SK-N-SH (cell line): ENCODE measurements around the gene LURAP1L.

ENCODE experiments used
- FOXJ3 ChIP-seq: sonication (generic); formaldehyde crosslinking; IDR thresholded peaks from 2 replicates; pipeline ENCODE4 v1.5.1; 2020; ENCODE audit warnings: mild to moderate bottlenecking, missing genetic modification reagents
- FOXM1 ChIP-seq: IDR thresholded peaks from 2 replicates; pipeline ENCODE4 v1.4.0; 2012; ENCODE audit warnings: low read depth, mild to moderate bottlenecking
- GABPA ChIP-seq: IDR thresholded peaks from 2 replicates; pipeline ENCODE4 v1.4.0; 2012; ENCODE audit warnings: low read depth, mild to moderate bottlenecking
- POLR2AphosphoS5 ChIP-seq: IDR thresholded peaks from 2 replicates; pipeline ENCODE4 v1.6.1; 2012; ENCODE audit warnings: low read depth, low read length
- TF ChIP-seq, protein P1 (sequence below): fragments of 200-600 bp; sonication (generic); IDR thresholded peaks from 2 replicates; pipeline ENCODE4 v1.6.1; 2017; ENCODE audit warnings: antibody characterized with exemption, mild to moderate bottlenecking, moderate library complexity
- TF ChIP-seq, protein P2 (sequence below): fragments of 150-350 bp; IDR thresholded peaks from 2 replicates; pipeline ENCODE4 v1.6.1; 2016; ENCODE audit warnings: mild to moderate bottlenecking, low read depth, low read length

DNA sequence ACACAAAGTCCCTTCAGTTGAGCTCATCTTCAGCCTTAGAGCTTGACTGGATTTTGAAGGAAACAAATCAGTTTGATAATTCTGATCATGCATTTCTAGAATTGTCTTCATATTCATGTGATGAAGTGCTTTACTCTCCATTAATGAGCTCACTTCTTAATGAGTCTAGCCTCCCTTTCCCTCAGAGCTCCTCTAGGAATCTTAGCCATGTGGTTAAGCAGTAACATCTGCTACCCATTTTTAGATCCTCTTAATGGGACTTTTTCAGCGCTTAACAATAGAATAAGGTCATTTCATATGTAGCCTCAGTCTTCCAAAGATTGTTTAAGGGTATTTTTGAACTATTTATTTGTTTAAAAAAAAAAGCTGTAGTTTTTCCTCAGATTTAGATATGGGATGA is 36.9 kb upstream of the LURAP1L start:
- TF ChIP-seq, protein P1, sequence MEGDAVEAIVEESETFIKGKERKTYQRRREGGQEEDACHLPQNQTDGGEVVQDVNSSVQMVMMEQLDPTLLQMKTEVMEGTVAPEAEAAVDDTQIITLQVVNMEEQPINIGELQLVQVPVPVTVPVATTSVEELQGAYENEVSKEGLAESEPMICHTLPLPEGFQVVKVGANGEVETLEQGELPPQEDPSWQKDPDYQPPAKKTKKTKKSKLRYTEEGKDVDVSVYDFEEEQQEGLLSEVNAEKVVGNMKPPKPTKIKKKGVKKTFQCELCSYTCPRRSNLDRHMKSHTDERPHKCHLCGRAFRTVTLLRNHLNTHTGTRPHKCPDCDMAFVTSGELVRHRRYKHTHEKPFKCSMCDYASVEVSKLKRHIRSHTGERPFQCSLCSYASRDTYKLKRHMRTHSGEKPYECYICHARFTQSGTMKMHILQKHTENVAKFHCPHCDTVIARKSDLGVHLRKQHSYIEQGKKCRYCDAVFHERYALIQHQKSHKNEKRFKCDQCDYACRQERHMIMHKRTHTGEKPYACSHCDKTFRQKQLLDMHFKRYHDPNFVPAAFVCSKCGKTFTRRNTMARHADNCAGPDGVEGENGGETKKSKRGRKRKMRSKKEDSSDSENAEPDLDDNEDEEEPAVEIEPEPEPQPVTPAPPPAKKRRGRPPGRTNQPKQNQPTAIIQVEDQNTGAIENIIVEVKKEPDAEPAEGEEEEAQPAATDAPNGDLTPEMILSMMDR = no peak
- no peak for TF ChIP-seq FOXJ3
- no peak for TF ChIP-seq FOXM1
- no peak for TF ChIP-seq POLR2AphosphoS5
- TF ChIP-seq, protein P2, sequence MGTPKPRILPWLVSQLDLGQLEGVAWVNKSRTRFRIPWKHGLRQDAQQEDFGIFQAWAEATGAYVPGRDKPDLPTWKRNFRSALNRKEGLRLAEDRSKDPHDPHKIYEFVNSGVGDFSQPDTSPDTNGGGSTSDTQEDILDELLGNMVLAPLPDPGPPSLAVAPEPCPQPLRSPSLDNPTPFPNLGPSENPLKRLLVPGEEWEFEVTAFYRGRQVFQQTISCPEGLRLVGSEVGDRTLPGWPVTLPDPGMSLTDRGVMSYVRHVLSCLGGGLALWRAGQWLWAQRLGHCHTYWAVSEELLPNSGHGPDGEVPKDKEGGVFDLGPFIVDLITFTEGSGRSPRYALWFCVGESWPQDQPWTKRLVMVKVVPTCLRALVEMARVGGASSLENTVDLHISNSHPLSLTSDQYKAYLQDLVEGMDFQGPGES = no peak
- TF ChIP-seq GABPA = no peak
